GM21529 (cell line): ENCODE results near the gene EPHB1.
"Not testable (repeated sequence)": the region's sequence is repeated elsewhere in the genome, so short reads cannot be mapped to it uniquely, and the experiment has no call there.

Source experiments
- ATAC-seq: cut with Tn5 transposase; IDR thresholded peaks from one replicate; pipeline ENCODE4 v1.9.1; 2021; ENCODE audit not compliant: unreplicated experiment

EPHB1 gene

DNA sequence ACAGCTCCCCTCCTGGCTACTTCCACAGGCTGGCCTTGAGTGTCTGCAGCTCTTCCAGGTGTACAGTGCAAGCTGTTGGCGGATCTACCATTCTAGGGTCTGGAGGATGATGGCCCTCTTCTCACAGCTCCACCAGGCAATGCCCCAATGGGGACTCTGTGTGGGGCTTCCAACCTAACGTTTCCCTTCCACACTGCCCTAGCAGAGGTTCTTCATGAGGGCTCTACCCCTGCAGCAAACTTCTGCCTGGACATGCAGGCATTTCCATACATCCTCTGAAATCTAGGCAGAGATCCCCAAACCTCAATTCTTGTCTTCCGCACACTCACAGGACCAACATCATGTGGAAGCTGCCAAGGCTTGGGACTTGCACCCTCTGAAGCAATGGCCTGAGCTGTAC lies 438.4 kb downstream of the EPHB1 start:
- not testable (repeated sequence) for ATAC-seq

DNA sequence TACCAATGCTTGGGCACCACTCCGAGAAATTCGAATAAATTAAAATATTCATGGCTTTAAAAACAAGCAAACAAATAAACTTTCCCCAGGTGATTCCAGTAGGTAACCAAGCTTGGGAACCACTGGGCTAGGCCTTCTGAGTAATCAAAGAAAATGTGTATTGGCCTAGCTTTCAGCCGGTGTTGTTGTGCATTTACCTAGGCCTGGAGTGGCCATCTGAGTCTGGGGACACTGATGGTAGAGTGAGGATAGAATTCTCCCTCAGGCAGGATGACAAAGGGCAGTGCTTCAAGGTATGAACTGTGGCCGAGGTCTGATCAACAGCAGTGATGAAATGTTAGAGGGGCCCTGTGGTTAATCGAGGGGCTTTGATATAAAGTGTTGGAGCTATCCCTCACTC lies 440.5 kb downstream of the EPHB1 start:
- ATAC-seq = no peak

DNA sequence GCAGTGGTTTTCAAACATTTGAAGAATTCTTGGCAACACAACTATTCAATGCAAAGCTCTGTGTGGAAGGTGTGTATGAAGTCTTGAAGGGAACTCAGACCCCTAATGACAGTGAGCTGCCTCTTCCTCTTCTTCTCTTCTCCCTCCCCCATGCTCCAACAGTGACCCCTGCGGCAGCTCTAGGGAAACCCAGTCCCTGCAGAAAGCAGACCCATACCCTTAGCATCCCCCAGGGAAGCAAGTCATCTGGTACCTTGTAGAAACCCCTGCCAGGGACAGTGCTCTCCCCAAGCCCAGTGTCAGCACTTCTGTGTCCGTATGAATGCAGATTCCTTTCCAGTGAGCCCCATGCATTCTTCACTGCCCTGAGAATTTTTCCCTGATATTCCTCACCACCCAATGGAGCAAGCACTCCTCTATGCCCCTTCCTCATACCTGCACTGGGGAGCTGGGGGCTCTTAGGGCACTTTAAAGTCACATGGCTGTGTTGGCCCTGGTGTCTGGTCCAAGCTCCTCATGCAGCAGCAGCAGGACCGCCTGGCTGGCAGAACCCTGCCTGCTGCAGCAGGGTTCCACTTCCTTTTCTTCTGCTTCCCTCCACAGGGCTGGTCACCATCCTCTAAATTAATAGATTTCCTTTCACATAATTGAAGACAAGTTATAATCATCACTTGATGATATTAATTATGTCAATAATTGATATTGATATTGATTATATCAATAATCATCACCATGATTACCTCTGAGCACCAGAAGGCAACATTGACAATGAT lies 442.5 kb downstream of the EPHB1 start:
- ATAC-seq = no peak

DNA sequence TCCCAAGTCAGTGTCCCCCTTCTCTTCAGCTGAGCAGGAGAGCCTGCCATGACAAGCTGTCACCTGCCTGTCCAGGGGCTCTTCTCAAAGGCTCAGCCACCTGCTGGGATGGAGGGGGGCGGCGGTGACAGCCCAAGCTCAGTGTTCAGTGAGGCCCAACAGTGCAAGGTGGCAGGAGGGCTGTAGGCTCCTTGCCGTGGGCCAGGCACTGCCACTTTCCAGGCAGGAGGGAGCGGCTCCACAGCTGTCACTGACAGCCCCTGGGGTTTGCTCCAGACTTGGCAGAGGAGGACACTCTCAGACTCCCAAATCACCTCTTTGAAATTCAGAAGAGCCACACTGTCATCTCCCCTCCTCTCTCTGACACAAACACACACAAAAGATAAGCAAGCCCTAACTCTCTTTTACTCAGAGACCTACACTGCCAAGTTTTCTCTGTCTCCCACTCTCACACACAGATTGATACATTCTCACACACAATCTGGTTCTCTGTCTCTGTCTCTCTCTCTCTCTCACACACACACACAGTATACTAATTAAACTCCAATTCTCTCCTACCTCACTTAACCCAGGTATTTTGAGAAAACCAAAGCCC lies 443.3 kb downstream of the EPHB1 start:
- no peak for ATAC-seq

DNA sequence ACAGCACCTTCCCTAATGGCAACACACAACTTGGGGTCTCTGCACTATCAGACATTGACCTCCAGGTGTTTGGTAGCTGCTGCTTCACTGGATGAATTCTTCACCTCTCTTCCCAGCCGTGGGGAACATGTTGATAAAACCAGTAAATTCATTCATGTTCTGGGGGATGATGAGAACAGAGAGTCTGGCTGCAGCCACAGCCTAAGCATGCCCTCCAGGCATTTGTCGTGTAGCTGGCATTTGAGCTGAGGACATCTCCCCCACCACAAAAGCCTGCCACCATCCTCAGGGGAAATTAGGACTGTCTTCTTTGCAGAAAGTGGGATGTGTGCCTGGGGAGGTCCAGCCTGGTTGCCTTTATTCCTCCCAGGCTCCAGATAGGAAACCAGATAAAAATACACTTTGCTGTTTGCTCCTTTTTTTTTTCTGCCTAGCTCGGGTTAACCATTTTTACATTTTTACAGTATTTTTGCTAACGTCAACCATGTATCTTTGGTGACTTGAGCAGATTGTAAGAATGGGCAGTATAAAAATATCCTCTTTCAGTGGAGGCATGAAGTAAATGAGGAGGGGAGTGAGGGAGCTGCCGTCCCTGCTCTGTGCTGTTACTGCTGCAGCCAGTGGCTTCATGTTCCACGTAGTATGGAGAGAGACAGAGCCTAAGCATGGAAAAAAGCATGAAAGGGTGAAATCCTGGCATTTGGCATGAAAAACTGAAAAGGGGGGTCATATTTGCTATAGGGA lies 444.0 kb downstream of the EPHB1 start:
- no peak for ATAC-seq

DNA sequence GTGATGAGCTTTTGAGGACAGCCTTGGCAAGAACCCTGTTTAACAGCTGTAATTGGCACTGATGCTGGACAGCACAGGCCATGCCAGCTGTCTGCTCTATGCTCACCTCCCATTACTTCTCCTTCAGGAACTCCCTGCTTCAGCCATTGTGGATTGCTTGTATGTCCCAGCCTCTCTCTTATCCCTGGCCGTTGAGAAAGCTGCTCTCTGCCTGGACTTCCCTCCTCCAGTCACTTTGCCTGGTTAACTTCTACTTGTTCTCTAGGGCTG lies 444.5 kb downstream of the EPHB1 start:
- ATAC-seq = no peak

DNA sequence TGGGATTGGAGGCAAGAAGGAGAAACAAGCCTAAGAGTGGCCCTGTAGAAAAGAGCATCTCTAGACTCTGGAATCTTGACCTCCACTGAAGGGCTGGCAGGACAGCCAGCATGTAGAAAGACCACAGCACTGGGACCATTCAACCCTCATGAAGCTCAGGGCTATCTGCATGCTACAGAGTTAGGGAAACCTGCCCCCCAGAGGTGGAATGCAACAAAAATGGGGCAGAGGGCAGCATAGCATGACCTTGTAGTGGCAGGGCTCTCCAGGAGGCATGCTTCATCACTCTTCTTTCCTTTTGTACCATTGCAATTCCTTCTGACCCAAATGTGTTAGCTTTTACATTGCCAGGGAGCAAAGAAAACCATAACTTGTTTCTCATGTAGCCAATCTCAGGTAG lies 445.4 kb downstream of the EPHB1 start:
- ATAC-seq = peak; percentile 70

DNA sequence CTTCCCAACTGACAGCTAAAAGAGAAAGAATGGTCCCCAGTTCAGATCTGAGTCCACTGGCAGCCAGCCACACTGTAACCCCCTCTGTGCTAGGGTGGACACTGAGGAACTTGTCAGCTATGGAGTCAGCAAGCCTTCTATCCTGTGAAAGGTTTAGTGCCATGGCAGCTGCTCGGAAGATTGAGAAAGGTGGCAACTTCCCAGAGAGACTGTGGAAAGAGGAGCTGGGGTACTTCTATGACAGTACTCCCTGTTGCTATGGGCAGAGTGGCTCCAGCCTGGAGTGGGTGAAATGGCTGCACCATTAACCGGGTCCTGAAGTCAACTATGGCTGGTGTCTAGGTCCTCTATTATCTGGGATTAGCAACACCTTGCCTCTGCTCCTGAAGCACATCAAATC lies 447.2 kb downstream of the EPHB1 start:
- ATAC-seq = no peak

DNA sequence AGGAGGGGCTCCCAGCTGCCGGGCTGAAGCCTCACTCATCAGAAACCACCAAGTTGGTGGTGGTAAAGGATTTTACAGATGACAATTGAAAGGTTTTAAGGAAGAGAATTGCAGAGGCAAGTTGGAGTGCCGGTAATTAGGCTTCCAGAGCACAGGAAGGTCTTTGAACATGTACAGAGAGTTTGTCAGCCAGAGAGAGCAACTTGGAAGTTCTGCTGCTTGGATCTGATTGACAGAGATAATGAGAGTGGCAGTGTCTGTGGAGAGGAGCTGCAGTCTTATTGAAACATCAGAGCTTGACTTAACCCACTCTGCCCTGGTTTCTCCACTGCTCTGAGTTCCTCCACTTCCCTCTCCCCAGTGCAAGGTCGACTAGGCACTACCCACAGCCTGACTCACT lies 448.6 kb downstream of the EPHB1 start:
- ATAC-seq = no peak

DNA sequence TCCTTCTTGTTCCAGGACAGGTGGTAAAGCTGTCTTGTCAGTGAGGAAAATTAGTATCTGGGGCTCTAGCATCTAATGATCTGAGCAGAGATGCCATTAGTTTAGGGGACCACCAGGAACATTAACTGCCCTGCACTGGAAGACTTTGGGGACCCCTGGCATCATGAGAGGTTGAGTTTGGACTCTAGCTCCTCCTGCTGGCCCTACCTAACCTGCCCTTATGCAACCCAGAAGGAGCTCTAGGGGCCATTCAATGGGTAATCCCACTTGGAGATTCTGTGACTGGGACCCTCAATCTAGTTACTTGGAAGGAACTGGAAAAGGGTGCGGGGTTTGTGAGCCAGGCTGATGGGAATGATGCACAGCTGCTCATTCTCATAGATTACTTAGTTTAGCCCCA lies 451.0 kb downstream of the EPHB1 start:
- ATAC-seq = no peak

DNA sequence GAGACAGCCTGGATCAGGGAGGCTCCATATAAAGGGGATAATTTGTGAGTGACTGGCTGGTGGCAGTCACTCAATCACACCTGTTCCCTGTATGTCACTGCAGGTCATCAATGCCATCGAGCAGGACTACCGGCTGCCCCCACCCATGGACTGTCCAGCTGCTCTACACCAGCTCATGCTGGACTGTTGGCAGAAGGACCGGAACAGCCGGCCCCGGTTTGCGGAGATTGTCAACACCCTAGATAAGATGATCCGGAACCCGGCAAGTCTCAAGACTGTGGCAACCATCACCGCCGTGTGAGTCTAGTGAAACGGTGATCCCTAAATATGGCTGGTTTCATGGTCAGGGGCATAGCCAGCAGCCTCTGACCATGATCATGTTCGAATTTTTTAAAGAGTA lies 453.2 kb downstream of the EPHB1 start:
- ATAC-seq = no peak

DNA sequence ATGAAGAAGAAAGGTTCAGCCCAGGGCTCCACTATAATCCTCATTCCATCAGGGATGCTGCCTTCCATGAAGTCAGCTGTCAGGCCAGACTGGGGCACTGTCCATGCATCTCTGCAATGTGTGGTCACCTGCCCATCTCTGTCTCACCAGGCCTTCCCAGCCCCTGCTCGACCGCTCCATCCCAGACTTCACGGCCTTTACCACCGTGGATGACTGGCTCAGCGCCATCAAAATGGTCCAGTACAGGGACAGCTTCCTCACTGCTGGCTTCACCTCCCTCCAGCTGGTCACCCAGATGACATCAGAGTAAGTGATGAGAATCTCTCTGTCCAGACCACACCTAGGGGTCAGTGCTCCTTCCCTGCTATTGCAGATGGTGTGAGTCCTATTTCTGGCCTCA lies 454.1 kb downstream of the EPHB1 start:
- ATAC-seq = no peak

DNA sequence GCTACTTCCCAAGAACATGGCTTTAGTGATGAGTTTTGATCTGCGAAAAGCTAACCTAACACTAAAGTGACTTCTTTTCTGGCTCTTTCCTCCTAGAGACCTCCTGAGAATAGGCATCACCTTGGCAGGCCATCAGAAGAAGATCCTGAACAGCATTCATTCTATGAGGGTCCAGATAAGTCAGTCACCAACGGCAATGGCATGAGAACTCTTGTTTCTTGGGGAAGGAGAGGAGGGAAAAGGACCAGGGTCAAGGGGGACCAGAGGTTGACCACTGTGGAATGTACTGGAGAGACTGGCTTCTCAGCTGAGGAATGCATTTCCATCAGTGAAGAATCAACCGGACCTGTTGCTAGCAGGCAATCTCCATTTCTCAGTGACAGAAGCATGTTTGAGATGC lies 463.9 kb downstream of the EPHB1 start:
- ATAC-seq = no peak

DNA sequence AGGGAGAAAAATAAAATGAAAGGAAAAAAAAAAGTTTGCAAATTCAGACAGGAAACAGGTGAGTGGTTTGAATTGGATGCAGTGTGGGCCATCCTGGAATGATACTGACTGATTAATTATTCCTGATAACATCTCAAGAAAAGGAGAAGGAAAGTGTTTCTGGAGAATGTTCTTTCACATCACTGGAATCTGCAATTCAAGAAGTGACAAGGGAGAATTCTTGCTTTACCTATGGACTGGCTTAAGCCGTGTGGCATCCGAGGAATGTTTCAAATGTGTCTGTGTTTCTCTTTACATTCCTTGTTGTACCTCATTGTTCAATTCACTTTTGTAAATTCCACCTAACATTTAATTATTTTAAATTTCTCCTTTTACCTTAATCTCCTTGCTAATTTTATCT lies 465.0 kb downstream of the EPHB1 start:
- ATAC-seq = no peak

DNA sequence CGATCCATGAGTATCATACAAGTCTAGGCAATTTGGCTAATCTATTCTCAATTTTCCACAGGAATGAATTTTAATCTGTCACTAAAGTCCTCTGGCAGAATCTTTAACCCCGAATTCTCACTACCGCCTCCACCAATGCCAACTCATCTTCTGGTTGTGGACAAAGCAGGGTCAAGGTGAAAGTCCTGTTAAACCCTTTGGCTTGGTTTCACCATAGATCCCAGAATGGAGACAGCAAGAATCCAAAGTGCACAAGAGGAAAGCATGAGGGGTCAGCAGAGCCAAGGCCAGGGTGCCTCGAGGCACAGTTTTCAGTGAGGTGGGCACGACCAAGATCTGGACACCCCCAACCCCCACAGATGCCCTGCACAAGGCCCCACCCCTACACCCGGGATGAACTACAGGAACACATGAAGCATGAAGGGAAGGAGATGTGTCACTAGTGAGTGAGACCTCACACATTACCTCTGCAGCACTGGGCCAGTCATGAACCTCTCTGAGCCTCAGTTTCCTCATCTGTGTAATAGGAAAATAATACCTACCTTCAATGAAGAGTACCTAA lies 466.2 kb downstream of the EPHB1 start:
- no peak for ATAC-seq

DNA sequence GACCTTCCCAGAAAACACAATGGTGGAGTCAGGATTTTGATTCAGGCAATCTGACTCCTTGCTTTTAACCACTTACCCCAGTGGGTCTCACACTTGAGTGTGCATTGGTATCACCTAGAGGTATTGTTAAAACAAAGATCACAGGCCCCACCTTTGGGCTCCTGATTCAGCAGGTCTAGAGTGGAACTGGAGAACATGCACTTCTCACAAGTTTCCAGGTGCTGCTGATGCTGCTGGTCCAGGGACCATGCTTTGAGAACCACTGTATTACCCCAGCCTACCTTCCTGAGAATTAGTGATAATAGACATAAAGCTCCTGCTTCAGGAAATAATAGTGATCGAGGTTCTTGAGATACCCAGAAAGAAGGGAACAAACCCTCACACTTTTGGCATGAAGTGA lies 466.9 kb downstream of the EPHB1 start:
- ATAC-seq = no peak

DNA sequence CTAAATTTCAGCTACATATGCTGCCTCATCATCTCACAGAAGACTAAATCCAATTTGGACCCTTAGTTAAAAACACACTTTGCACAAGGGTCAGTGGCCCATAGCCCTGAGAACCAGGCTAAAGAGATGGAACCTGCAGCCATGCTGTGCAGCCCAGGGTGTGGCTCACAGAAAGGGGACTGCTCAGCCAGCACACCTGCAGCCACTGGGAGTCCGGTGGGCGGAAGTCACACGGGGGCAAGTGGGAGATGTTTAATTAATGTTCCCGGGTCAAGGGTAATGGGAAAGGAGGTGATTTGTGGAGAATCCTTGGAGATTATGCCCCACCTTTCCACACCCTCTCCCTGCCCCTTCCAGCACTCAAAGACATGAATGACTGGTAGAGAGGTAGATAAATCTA lies 467.4 kb downstream of the EPHB1 start:
- ATAC-seq = no peak

DNA sequence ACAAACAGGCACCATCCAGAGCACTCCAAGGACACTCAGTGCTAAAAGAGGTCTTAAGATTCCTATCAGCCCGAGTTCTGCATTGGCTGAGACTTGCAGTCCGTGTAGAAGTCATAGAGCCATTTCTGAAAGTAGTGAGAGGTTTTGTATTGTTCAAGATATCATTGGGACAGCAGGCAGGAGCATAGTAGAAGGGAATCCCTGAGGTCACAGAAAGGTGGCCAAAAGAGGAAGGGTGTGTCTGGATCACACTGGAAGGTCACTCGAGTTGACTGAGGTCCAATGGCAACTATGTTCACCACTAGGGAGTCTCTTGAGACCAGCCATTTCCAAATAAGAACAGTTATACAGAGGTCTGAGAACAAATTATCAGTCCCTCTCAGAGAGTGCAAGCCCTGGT lies 468.3 kb downstream of the EPHB1 start:
- ATAC-seq = no peak

DNA sequence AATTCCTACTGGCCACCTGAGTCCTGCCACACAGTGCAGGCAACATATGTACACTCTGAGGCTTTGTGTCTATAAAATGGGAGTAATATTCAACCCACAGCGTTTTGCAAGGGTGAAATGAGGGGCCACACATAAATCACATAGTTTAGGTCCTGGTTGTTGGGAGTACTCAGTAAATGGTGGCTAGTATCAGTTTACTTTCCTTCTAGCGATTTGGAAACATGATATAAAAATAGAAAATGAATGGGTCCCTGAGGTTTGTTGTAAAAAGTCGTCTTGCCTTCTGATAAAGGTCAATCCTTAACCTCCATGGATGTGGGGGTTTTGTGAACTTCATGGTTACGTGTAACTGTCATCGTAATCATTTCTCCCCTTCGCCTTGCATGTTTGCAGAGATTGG lies 472.4 kb downstream of the EPHB1 start:
- no peak for ATAC-seq

DNA sequence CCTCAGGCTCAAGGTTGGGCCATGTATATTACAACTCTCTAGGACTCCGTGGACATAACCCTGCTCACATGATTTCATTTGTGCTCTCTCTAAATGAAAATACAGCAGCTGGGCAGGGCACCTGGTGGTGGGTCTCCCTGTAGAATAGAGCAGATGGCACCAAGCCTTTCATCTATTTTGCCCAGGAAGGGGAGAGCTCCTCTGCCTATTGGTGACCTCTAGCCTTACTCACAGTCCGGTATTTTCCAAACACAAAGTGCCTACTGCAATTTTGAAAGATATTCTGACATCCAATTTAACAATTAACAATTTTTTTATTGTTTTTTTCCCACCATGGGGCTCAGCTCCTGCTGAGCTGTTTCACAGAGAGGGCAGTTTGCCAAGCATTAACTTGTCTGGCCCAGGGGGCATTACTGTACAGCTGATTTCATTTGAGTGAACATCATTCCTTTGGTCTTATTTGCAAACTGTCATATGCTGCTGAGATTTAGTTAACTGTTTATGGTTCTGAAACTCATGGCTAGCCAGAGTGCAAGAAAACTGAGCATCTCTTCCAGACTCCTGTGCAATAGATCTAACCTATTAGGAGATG lies 474.0 kb downstream of the EPHB1 start:
- no peak for ATAC-seq

DNA sequence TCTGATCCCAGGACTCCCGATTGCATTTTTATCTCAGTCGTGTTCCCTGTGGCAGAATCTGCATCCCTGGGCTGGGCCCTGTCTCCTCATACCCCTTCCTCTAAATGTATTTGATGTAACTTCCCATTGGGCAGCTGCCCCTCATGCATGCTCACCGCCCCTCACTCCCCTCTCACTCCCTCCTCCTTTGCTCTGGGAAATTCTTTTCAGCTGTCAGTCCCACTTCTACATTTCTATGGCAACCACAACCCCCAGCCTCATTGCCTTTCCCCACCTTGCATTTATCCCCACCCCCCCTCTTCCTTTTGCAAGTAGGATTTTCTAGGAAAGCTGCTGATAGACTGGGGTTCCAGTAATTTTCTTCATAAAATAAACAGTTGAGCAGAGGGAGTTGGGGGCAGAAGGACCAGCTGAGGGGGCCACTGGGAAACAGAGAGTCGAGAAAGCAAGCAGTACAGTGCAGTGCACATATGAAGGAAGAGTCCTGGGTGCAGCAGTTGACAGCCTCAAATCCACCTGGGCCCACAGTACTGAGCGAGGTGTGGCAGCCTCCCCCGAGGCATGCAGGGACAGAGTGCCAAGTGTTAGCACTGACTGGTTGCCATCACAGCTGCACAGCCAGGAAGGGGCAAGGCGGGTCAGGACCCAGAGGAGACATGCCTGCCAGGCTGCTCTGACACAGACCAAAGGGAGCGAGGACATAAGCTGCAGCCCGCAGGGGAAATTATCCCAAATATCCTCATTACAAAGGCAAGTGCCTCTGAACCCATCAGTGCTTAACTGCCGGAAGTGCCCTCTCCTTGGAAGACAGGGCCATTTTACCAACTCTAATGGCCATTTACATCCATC lies 476.3 kb downstream of the EPHB1 start:
- no peak for ATAC-seq
